Lower lobe of right lung (tissue), 2 donors: ENCODE measurements around the gene LAMA3. TPM values are rescaled to one million over a fixed set of nuclear protein-coding genes. Genes with fewer than 3 reads are reported as not detected.

Experiments
- ATAC-seq, 2 donors: fragments of 200-7000 bp; cut with Tn5 transposase; one replicate each; pipeline ENCODE4 v1.9.1; 2020 to 2022; ENCODE audit warnings: mild to moderate bottlenecking in 2 of 2, moderate library complexity in 2 of 2
- DNase-seq: peaks from one replicate; pipeline ENCODE4 v3.0.0-alpha.2; 2020
- H3K27ac ChIP-seq: fragments of 200-600 bp; one replicate; pipeline ENCODE4 v1.8.0; 2022
- H3K27me3 ChIP-seq: fragments of 200-600 bp; one replicate; pipeline ENCODE4 v1.8.0; 2022; ENCODE audit warnings: low read depth
- H3K36me3 ChIP-seq: fragments of 200-600 bp; one replicate; pipeline ENCODE4 v1.8.0; 2022; ENCODE audit warnings: mild to moderate bottlenecking
- H3K4me1 ChIP-seq: fragments of 200-600 bp; one replicate; pipeline ENCODE4 v1.8.0; 2022
- H3K4me3 ChIP-seq: fragments of 200-600 bp; one replicate; pipeline ENCODE4 v1.8.0; 2022; ENCODE audit warnings: mild to moderate bottlenecking
- H3K9me3 ChIP-seq: fragments of 200-600 bp; one replicate; pipeline ENCODE4 v1.8.0; 2022
- intact Hi-C: fragments of 100-400 bp; cut with DNase I; formaldehyde crosslinking; loops from one replicate; pipeline ENCODE4 v1.11.0; 2022
- total RNA-seq: library from RNA; stranded (reverse); fragmentation: NEBNext Ultra II Directional; extraction: Animal tissue kit (Norgen Biotek cat#: 25700); gene quantifications from one replicate; pipeline ENCODE4 v1.2.1, GENCODE V29; 2021
- TF ChIP-seq, protein P1 (sequence below): fragments of 200-600 bp; IDR thresholded peaks from one replicate; pipeline ENCODE4 v1.8.0; 2022; ENCODE audit warnings: antibody characterized with exemption, mild to moderate bottlenecking
- donor health status: DM: no; HTN: yes; CAD: no; lungs with severe emphysema.

The LAMA3 gene
- total RNA-seq, 1 donor from 2014 or later = 89.1 TPM

DNA sequence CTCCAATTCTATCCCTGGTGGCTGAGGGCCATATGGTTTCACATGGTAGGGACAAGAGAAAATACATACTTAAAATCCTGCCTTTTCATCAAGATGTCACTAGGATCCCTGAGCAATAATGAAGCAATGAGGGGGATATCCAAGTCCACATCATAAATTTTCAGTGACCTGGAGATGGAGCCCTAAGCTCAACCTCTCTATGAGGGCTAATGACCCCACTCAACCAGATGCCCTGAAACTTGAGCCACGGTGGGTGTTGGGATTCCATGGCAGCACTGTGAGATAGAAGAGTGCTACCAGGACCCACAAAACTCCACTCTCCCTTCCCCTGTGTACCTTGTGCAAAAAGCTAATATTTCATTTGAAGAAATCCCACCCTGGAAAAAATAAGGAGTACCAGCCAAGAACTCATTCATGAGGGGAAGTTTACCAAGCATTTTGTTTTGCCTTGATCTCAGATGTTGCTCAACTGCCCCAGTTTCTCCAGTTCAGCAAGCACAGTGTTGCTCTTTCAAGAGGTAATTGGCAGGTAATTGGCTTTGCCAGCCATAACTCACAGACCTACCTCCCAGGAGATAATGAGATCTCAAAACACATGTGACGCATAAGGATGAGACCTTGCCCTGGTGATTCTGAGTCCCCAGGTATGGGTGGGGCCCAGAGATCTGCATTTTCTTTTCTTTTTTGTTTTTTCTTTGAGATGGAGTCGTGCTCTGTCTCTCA, 274.4 kb downstream of the LAMA3 start:
- H3K36me3 ChIP-seq = no peaks in the 10 kb centered on the region
- no peaks in the 10 kb centered on the region for H3K27me3 ChIP-seq
- no peaks in the 10 kb centered on the region for H3K9me3 ChIP-seq
- no peak for DNase-seq
- no peak overlapping the region for H3K27ac ChIP-seq
- TF ChIP-seq, protein P1, sequence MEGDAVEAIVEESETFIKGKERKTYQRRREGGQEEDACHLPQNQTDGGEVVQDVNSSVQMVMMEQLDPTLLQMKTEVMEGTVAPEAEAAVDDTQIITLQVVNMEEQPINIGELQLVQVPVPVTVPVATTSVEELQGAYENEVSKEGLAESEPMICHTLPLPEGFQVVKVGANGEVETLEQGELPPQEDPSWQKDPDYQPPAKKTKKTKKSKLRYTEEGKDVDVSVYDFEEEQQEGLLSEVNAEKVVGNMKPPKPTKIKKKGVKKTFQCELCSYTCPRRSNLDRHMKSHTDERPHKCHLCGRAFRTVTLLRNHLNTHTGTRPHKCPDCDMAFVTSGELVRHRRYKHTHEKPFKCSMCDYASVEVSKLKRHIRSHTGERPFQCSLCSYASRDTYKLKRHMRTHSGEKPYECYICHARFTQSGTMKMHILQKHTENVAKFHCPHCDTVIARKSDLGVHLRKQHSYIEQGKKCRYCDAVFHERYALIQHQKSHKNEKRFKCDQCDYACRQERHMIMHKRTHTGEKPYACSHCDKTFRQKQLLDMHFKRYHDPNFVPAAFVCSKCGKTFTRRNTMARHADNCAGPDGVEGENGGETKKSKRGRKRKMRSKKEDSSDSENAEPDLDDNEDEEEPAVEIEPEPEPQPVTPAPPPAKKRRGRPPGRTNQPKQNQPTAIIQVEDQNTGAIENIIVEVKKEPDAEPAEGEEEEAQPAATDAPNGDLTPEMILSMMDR = no peak
- H3K4me1 ChIP-seq = peaks cover 9% of the 10 kb centered on the region
- intact Hi-C loops = no loop called here
- H3K4me3 ChIP-seq = no peak overlapping the region
- peak in 1 of 2 donors; percentile 37 for ATAC-seq

DNA sequence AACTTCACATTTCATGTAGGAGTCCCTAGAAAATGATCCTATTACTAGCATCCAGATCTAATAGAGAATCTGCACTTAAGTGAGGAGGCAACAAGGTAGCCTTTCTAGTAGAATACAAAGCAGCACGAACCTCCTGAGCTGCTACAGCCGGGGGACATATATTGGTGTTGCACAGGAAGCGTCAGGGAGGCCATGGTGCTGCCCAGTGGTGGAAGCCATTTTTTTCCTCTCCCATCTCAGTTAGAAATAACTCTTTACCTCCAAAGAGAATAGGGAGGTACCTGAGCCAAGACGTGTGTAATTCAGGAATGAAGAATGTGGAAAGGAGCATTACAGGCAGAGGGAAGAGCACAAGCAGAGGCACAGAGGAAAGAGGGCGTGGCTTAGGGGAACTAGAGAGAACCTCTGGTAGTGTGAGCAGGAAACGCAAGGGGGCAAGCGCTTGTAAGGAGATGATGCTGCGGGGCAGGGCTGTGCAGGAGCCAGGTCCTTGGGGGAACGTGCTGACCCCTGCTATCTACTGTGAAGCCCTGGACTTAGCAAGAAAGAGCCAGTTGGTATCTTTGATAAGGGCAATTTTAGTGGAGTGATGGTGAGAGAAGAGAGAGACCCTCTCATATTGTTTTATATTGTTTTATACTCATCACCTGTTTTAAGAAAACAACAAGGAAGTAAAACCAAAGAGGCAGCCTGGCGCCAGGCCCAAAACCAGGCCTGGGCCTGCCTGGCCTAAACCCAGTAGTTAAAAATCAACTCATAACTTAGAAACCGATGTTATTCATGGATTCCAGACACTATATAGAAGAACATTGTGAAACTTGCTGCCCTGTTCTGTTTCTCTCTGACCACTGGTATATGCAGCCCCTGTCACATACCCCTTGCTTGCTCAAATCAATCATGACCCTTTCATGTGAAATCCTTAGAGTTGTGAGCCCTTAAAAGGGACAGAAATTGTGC, 275.3 kb downstream of the LAMA3 start:
- peak; percentile 38 to 39 for ATAC-seq
- Histone ChIP-seq H3K4me3 (no peak overlapping the region), H3K27ac (no peak overlapping the region), H3K4me1 (peaks cover 13% of the 10 kb centered on the region), H3K9me3 (no peaks in the 10 kb centered on the region), H3K27me3 (no peaks in the 10 kb centered on the region), H3K36me3 (no peaks in the 10 kb centered on the region)
- TF ChIP-seq, protein P1 = no peak
- DNase-seq = no peak
- intact Hi-C loops = no loop called here

DNA sequence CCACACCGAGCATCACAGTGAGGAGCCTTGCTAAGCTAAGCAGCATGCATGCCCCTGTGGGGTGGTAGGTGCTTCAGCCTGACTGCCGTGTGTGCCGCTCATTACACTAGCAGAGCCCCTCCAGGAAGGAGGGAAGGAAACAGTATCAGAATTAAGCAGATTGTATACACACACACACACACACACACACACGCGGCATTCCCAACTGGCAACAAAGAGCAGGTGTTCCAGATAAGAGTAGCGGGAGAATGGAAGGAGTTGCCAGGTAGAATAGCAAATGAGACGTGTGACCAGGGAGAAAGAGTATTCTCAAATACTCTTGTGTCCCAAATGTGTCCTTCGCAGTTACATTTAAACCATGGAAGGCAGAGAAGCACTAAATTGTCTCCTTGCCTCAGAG, 277.7 kb downstream of the LAMA3 start:
- H3K4me3 ChIP-seq = no peak overlapping the region
- no peak overlapping the region for H3K27ac ChIP-seq
- intact Hi-C loops = no loop called here
- no peaks in the 10 kb centered on the region for H3K36me3 ChIP-seq
- no peaks in the 10 kb centered on the region for H3K9me3 ChIP-seq
- TF ChIP-seq, protein P1 = no peak
- H3K4me1 ChIP-seq = peaks cover 15% of the 10 kb centered on the region
- ATAC-seq = no peak
- no peak for DNase-seq
- H3K27me3 ChIP-seq = no peaks in the 10 kb centered on the region

DNA sequence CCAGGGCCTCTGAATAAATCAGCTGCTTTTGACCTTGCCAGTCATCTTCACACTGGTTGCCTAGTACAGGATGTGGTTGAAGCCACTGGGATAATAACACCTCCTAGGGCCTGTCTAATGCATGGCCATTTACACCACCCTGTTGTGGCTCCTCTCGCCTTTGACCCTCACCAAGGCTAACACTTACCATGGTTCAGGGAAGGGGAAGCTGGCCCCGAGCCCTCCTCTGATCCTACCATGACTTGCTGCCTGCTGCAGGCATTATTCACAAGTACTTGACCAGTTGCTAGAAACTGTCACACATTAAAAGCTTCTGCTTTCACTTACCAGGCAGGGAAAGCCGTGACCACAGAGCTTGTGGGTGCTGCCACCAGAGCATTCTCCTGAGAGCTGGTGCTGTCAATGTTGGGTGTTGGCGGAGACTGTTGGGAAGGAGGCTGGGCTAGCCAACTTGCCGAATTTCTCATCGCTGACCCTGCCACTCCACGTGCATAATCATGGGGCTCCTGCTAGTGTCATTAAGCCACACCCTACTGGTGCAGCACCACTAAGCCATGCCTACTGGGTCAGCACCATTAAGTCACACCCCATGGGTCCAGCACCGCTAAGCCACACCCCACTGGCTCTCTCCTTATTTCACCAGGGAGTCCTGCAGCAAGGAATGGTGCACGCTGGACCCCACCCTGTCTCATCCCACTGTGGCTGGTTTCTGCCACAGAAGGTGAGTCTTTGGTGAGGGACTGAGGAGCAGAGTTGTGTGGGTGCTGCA, 278.3 kb downstream of the LAMA3 start:
- intact Hi-C loops = no loop called here
- Histone ChIP-seq H3K9me3 (no peaks in the 10 kb centered on the region), H3K36me3 (no peaks in the 10 kb centered on the region), H3K4me3 (no peak overlapping the region), H3K27ac (no peak overlapping the region), H3K27me3 (no peaks in the 10 kb centered on the region), H3K4me1 (peaks cover 15% of the 10 kb centered on the region)
- TF ChIP-seq, protein P1 = no peak
- ATAC-seq = peak; percentile 12 to 44
- DNase-seq = no peak
